H1 (cell line): ENCODE results near the gene RGS6. TPM values are rescaled to one million over a fixed set of nuclear protein-coding genes. Genes with fewer than 3 reads are reported as not detected.

ENCODE experiments used
- BACH1 ChIP-seq: IDR thresholded peaks from 2 replicates; pipeline ENCODE4 v1.6.1; 2012; ENCODE audit warnings: low read length, improper control_type of control experiment
- CTCF ChIP-seq, 3 experiments: IDR thresholded peaks; 1 replicate in 2 of 3; 2 replicates in 1 of 3; pipeline versions ENCODE4 v1.5.1 to v1.6.1; 2011; ENCODE audit warnings: low read length in 3 of 3, mild to moderate bottlenecking in 3 of 3, inconsistent platforms in 2 of 3, low read depth in 1 of 3, moderate library complexity in 1 of 3; ENCODE audit not compliant: insufficient read depth in 1 of 3; ENCODE audit errors: control extremely low read depth in 1 of 3
- HDAC2 ChIP-seq, 2 experiments: fragments of 300-600 bp in 1 of 2; sonication (generic) in 1 of 2; IDR thresholded peaks; 2 replicates each; pipeline ENCODE4 v1.6.1; 2011 to 2012; ENCODE audit warnings: low read depth in 2 of 2, low read length in 2 of 2, mild to moderate bottlenecking in 2 of 2, moderate library complexity in 2 of 2, borderline replicate concordance in 1 of 2, inconsistent platforms in 1 of 2
- PHF8 ChIP-seq: fragments of 200-600 bp; sonication (generic); conservative IDR thresholded peaks from 2 replicates; pipeline ENCODE4 v1.7.1; 2012; ENCODE audit warnings: low read depth, mild to moderate bottlenecking, inconsistent platforms, low read length, moderate library complexity
- RNF2 ChIP-seq: fragments of 200-900, 300-1000 bp; sonication (generic); IDR thresholded peaks from 2 replicates; pipeline ENCODE4 v1.7.1; 2016; ENCODE audit warnings: borderline replicate concordance, low read depth, mild to moderate bottlenecking, antibody characterized with exemption, low read length; ENCODE audit not compliant: poor library complexity, severe bottlenecking; ENCODE audit errors: missing control alignments
- polyA plus RNA-seq, 7 experiments: library from polyadenylated mRNA; depleted of rRNA in 3 of 7; stranded (reverse) in 5 of 7; unstranded in 2 of 7; fragments of >200 nt in 5 of 7; fragments of 200-250 nt in 2 of 7; gene quantifications; 1 replicate in 5 of 7; 2 replicates in 1 of 7; 4 replicates in 1 of 7; pipeline versions ENCODE4 v1.2.1 to v1.2.3, GENCODE V29; 2011 to 2013; ENCODE audit warnings: missing spikeins in 2 of 7, mixed read lengths in 2 of 7
- total RNA-seq: library from RNA; stranded (reverse); fragmentation: NEBNext Ultra II Directional; extraction: Animal tissue kit (Norgen Biotek cat#: 25700); gene quantifications from 2 replicates; pipeline ENCODE4 v1.2.1, GENCODE V29; 2021

The RGS6 gene
- total and polyA plus RNA-seq, 2 of the 8 experiments (the other 6 are each of a cell fraction or from before 2014, with no cell fraction given), result 0.26 to 1.1 TPM

- TF ChIP-seq CTCF (IDR thresholded peaks at IDR 0.05; ENCODE audit: control extremely low read depth in 1 of 3, insufficient read depth in 1 of 3, low read depth in 1 of 3, low read length in 3 of 3) (no peak), BACH1 (no peak), RNF2 (no peak), PHF8 (no peak), HDAC2 (IDR thresholded peaks at IDR 0.05; ENCODE audit: borderline replicate concordance in 1 of 2, low read depth in 2 of 2, low read length in 2 of 2) (no peak)
Measured at GRCh38 chr14:72492196-72492595, 560.0 kb downstream of the RGS6 start (continued).
